Parathyroid adenoma (tissue), 2 donors: ENCODE data around the gene ZSCAN31.

ENCODE experiments used
- H2AFZ ChIP-seq: fragments of 300-600 bp; sonication (generic); one replicate; pipeline ENCODE4 v1.7.0; 2017; ENCODE audit warnings: antibody characterized with exemption, mild to moderate bottlenecking
- H3K27ac ChIP-seq: fragments of 300-600 bp; sonication (generic); one replicate; pipeline ENCODE4 v1.7.0; 2017
- H3K27me3 ChIP-seq: fragments of 300-600 bp; sonication (generic); one replicate; pipeline ENCODE4 v1.7.0; 2017; ENCODE audit warnings: low read length; ENCODE audit not compliant: control insufficient read depth, insufficient read depth
- H3K36me3 ChIP-seq: fragments of 300-600 bp; sonication (generic); one replicate; pipeline ENCODE4 v1.7.0; 2017; ENCODE audit warnings: low read length; ENCODE audit not compliant: control insufficient read depth, insufficient read depth
- H3K4me1 ChIP-seq: fragments of 300-600 bp; sonication (generic); one replicate; pipeline ENCODE4 v1.7.0; 2017; ENCODE audit warnings: control low read depth
- H3K4me2 ChIP-seq: fragments of 300-600 bp; sonication (generic); one replicate; pipeline ENCODE4 v1.7.0; 2017; ENCODE audit warnings: low read length
- H3K4me3 ChIP-seq: fragments of 300-600 bp; sonication (generic); one replicate; pipeline ENCODE4 v1.7.0; 2017; ENCODE audit warnings: low read depth, low read length
- H3K79me2 ChIP-seq: fragments of 300-600 bp; sonication (generic); one replicate; pipeline ENCODE4 v1.7.0; 2017; ENCODE audit warnings: control low read depth
- H3K9ac ChIP-seq: fragments of 300-600 bp; sonication (generic); one replicate; pipeline ENCODE4 v1.7.0; 2017; ENCODE audit warnings: mild to moderate bottlenecking
- H3K9me3 ChIP-seq: fragments of 300-600 bp; sonication (generic); one replicate; pipeline ENCODE4 v1.7.0; 2017; ENCODE audit warnings: low read length; ENCODE audit not compliant: control insufficient read depth
- CTCF ChIP-seq: fragments of 300-600 bp; sonication (generic); IDR thresholded peaks from one replicate; pipeline ENCODE4 v1.7.0; 2017; ENCODE audit warnings: antibody characterized with exemption, mild to moderate bottlenecking
- donor health status: primary hyperparathyroidism.

Gene ZSCAN31

GRCh38 chr6:28343898-28344677, 8.1 kb upstream of the ZSCAN31 start:
- Histone ChIP-seq H2AFZ (no peak overlapping the region), H3K79me2 (no peaks in the 10 kb centered on the region), H3K4me1 (no peaks in the 10 kb centered on the region), H3K9me3 (no peaks in the 10 kb centered on the region), H3K27me3 (no peaks in the 10 kb centered on the region), H3K27ac (no peak overlapping the region), H3K36me3 (no peaks in the 10 kb centered on the region), H3K4me3 (no peak overlapping the region), H3K4me2 (no peak overlapping the region), H3K9ac (no peak overlapping the region)
- no peak for TF ChIP-seq CTCF

- H3K79me2 ChIP-seq, result no peaks in the 10 kb centered on the region
- H2AFZ ChIP-seq, result no peak overlapping the region
- no peak overlapping the region for H3K27ac ChIP-seq
- H3K27me3 ChIP-seq, result no peaks in the 10 kb centered on the region
- H3K4me2 ChIP-seq, result no peak overlapping the region
- H3K9me3 ChIP-seq, result no peaks in the 10 kb centered on the region
- H3K9ac ChIP-seq, result no peak overlapping the region
- TF ChIP-seq CTCF, result no peak
- peaks cover 13% of the 10 kb centered on the region for H3K4me1 ChIP-seq
- no peaks in the 10 kb centered on the region for H3K36me3 ChIP-seq
- no peak overlapping the region for H3K4me3 ChIP-seq
Measured at GRCh38 chr6:28340310-28341095, 4.6 kb upstream of the ZSCAN31 start.

GRCh38 chr6:28337121-28337520, 1.2 kb upstream of the ZSCAN31 start:
- Histone ChIP-seq H3K4me3 (peak overlapping the region; percentile 88), H3K9me3 (no peaks in the 10 kb centered on the region), H3K4me1 (peaks cover 20% of the 10 kb centered on the region), H3K79me2 (no peaks in the 10 kb centered on the region), H3K27ac (peak overlapping the region; percentile 98), H3K36me3 (no peaks in the 10 kb centered on the region), H3K9ac (no peak overlapping the region), H3K4me2 (peak overlapping the region; percentile 93), H2AFZ (peak overlapping the region; percentile 97), H3K27me3 (no peaks in the 10 kb centered on the region)
- no peak for TF ChIP-seq CTCF

- peak overlapping the region; percentile 97 for H2AFZ ChIP-seq
- no peak for TF ChIP-seq CTCF
- H3K9ac ChIP-seq, result peak overlapping the region; percentile 99
- H3K4me3 ChIP-seq, result peak overlapping the region; percentile 88
- H3K27ac ChIP-seq, result peak overlapping the region; percentile 98
- peaks cover 20% of the 10 kb centered on the region for H3K4me1 ChIP-seq
- no peaks in the 10 kb centered on the region for H3K79me2 ChIP-seq
- no peaks in the 10 kb centered on the region for H3K9me3 ChIP-seq
- H3K4me2 ChIP-seq, result peak overlapping the region; percentile 93
- no peaks in the 10 kb centered on the region for H3K27me3 ChIP-seq
- H3K36me3 ChIP-seq, result no peaks in the 10 kb centered on the region
Measured at GRCh38 chr6:28336284-28337120, 554 bp upstream of the ZSCAN31 start.
